T1000 (cell line): ENCODE measurements around the gene RMI2.
A peak's percentile ranks its signal among the peaks of the same experiment; 100 is the strongest.
"Not testable (repeated sequence)": the region's sequence is repeated elsewhere in the genome, so short reads cannot be mapped to it uniquely, and the experiment has no call there.

Source experiments
- DNase-seq: peaks from one replicate; lab custom pipeline; 2025; ENCODE audit warnings: mixed read lengths; lab: John Stamatoyannopoulos, UW

The RMI2 gene

DNA sequence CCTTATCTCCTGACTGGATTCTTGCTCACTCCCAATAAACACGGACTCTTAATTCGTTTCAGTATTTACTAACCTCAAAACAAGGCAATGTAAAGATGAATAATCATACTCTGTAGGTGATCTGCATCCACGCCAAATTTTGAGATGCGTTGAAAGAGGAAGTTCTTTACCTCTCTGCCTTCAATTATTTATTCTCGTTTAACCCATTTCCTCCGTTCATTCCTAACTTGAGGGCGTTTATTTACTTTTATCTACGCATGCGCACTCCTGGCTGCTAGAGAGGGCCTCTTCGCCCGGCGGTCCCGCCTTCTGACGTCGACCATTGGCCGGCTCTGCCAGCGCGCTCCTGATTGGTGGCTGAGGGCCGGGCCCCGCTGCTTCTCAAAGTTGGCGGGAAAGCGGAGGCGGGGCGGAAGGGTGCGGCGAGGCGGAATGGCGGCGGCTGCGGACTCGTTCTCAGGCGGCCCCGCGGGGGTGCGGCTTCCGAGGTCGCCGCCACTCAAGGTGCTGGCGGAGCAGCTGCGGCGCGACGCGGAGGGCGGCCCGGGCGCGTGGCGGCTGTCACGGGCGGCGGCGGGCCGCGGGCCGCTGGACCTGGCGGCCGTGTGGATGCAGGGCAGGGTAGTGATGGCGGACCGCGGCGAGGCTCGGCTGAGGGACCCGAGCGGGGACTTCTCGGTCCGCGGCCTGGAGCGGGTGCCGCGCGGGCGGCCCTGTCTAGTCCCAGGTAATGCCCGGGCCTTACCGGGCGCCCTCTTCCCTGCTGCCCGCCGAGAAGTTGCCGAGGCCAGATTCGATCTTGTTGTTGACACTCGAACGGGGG, at the start of gene RMI2:
TSS of gene RMI2 (plus strand) at position 420 of the 823 bp plus-strand sequence. CDS start at position 433, 13 bp downstream.
- DNase-seq: peak; percentile 92

DNA sequence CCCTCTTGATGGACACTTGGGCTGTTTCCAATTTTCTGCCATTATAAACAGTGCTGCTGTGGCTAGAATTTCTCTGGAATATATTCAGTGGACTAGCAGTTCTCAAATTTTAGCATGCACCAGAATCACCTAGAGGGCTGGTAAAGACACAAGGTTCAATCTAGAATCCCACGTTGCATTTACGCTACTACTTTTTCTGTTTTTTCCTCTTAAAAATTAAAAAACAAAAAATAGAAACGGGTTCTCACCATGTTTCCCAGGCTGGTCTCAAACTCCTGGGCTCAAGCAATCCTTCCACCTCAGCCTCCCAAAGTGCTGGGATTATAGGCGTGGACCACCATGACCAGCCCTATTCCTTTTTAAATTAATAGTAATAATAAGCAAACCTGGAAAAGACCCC, 49.6 kb upstream of the RMI2 start:
- no peak for DNase-seq

DNA sequence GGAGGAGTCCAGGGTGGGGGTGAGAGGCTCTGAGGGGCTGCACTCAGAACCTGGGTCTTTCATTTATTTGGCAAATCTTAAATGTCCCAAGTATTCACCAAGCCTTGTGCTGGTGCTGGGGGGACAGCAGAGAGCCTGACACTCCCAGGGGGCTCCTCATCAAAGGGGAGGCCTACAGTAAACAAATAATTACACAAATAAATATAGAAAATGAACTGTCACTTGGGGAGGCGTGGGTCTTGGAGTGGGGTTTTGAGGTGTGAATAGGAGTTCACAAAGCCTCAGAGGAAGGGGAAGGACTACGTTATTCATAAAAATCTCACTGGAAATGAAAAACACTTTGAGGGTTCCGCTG, 48.9 kb upstream of the RMI2 start:
- DNase-seq: no peak

DNA sequence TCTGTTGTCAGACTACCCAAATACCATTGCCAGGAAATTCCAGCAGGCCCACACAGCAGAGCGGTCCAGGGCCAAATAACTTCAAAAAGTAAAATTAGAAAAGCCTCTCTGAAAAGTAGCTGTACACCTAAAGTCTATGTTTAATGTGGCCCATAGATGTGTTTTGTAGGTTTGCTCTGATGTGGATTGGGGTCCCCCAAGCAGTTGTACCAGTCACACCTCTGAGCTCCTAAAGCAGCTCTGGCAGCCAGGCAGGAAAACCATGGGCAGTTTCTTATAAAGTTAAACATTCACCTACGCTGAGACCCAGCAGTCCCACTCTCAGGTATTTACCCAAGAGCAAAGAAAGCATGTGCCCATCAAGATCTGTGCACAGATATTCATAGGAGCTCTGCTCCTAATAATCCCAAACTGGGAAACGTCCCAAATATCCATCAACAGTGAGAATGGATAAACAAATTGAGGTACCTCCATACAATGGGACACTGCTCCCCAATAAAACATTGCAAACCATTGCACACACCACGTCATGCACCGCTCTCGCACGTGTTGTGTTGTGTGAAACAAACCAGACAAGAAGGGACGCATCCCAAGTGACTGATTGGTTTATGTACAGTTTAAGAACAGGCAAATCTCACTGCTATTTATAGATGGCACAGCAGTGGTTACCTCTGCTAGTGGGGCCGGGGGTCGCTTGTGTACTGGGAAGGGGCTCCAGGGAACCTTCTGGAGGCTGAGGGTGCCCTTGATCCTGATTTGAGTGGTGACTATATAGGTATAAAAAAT, 48.4 kb upstream of the RMI2 start:
- DNase-seq: no peak

- DNase-seq: no peak
Measured at GRCh38 chr16:11297492-11298142, 47.6 kb upstream of the RMI2 start.

DNA sequence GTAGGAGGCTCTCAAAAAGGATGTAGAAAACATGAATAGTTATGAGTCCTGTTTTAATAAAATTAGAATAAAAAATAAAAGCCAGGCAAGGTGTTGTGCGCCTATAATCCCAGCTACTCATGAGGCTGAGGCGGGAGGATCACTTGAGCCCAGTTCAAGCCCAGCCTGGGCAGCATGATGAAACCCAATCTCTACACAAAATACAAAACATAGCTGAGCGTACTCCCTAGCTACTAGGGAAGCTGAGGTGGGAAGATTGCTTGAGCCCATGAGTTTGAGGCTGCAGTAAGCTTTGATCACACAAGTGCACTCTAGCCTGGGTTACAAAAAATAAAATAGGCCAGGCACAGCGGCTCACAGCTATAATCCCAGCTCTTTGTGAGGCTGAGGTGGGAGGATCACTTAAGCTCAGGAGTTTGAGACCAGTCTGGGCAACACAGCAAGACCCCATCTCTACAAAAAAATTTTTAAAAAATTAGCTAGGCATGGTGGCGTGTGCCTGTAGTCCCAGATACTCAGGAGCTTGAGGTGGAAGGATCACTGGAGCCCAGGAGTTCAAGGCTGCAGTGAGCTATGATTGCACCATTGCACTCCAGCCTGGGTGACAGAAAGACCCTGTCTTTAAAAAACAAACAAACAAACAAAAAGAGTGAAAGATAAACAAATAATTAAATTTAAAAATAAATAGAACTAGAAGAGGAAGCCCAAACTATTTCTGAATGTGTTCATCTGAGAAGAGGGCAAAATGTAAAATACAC, 46.9 kb upstream of the RMI2 start:
- DNase-seq: no peak

- not testable (repeated sequence) for DNase-seq
Measured at GRCh38 chr16:11298950-11299547, 46.2 kb upstream of the RMI2 start.

GRCh38 chr16:11299865-11300559, 45.2 kb upstream of the RMI2 start:
- no peak for DNase-seq

DNA sequence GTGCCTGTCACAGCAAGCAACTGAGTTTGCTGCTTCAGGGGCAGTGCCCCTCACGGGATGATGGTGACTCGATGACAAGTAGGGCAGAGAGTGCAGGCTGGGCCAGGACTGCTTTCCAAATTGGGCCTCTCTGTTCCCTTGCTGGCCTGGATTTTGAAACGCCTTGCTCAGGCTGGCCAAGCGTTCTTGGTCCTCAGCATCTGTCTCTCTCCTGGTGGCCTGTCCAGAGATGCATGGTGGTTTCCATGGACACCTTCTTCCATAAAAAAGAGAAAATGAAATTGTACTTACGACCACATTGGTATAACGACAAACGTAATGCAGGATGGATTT, 44.7 kb upstream of the RMI2 start:
- DNase-seq: no peak

DNA sequence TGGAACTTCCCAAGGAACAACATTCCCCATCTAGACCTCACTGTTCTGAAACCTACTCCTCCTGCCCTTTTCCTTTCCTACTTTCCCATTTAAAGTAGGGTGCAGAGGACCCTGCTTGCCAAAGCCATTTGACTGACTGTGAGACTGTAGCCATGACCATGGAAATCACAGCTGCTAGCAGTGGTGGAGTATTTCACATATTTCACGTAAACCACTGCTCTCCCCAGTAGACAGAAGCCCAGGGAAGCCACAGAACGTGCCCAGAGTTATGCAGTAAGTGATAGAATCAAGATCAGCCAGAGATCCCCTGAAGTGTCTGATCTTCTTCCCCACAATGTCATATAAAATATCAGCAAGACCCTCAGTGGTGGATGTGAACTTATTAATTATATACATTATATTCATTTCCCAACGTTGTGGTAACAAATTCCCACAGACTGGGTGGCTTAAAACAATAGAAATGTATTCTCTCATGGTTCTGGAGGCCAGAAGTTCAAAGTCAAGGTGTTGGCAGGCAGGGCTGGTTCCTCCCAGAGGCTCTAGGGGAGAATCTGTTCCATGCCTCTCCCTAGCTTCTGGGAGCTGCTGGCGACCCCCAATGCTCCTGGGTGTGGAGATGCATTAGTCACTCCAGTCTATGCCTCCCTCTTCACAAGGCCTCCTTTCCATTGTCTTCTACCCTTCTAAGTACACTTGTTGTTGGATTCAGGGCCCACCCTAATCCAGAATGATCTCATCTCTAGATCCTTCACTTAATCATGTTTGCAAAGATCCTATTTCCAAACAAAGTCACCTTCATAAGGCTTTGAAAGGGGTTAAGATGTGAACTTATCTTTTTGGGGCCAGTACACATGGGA, 43.4 kb upstream of the RMI2 start:
- DNase-seq: no peak

DNA sequence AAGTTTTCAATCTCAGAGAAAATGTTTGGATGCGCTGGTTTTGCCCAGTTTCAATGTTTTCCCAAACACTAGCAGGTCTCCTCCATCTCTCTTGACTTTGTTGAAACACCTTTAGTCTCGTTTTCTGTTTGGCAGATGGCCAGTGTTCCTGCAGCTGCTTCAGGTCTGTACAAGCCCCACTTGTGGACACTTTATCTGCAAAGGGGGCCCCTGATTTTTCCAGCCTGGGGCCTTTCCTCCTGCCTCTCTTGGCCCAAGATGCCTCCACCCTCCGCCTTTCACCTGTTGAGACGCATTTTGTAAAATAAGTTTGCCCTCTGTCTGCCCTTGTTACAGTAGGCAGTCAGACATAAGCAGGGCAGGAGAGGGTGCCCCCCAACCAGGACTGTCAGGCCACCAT, 42.3 kb upstream of the RMI2 start:
- DNase-seq: no peak

DNA sequence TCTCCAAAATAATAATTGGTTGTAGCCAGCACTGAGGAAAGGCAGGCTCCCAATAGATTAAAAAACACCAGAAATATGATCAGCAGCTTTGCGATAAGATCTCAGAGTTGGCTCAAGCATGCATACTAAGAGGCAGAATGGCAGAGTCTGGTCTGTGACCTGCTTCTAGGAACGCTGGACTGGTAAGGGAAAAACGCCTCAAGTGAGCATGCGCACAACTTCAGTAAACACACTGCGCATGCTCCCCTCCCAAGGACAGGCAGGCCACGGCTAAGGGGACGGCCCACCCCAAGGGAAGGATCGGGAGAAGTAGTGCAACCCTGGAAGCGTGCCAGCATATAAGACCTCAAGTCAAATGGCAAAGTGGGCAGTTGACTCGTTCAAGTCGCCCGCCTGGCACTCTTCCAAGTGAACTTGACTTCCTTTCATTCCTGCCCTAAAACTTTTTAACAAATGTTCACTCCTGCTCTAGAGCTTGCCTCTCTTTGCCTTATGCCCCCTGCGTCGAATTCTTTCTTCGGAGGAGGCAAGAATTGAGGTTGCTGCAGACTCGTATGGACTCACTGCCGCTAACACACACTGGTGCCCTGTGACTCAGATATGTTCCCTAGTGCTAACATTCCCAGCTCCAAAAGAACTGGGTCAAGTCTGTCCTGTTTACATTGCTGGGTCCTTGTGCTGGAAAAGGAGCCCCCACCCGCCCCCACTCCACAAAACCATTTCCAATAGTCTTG, 41.7 kb upstream of the RMI2 start:
- no peak for DNase-seq

- no peak for DNase-seq
Measured at GRCh38 chr16:11306381-11306780, 38.9 kb upstream of the RMI2 start.

DNA sequence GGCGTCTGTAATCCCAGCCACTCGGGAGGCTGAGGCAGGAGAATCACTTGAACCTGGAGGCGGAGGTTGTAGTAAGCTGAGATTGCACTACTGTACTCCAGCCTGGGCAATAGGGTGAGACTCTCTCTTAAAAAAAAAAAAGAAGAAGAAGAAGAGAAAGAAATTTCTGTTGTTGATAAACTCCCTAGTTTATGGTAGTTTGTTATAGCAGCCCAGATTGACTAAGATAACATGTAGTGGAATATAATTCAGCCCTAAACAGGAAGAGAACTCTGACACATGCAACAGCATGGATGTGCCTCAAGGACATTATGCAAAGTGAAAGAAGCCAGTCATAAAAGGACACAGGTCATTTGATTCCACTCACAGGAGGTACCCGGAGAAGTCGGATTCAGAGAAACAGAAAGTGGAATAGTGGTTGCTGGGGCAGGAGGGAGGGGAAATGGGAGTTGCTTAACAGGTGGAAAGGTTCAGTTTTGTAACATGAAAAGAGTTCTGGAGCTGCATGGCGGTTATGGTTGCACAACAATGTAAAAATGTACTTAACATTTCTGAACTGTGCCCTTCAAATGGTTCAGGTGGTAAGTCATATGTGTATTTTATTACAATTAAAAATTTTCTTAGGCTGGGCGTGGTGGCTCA, 38.1 kb upstream of the RMI2 start:
- no peak for DNase-seq

DNA sequence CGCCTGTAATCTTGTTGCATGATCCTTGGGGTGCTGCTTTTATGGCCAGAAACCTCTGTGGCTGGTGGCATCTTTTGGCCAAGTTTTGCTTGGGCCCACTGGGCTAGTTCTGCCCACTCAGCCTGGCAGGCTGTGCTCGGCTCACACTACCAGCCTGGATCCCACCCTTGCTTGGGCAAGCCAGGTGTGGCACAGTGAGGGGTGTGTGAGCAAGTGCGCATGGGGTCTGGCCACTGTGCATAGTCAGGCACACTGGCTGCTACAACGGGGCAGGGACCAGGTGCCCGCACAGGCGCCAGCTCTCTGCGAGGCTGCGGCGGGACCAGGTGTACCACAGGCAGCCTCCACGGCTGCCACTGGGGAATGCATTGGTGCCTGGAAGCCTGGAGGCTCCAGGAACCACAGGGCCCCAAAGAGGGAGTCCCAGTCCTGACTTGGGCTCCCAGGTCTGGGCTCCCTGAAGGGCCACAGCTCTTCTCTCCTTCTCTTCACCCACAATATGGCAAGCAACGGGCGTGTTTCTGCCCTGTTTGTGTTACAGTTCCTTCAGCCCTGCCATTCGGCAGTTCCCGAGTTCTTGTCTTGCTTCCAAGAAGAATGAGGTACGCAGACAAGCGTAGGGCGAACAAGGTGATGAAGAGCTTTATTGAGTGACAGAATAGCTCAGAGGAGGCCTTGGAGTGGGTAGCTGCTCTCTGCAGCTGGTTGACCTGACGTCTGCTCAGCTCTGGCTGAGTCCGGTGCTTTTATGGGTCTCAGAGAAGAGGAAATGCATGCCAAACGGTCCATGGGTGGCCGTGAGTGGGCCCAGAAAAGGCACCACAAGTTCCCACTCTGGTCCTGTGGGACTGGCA, 37.4 kb upstream of the RMI2 start:
- DNase-seq: no peak

DNA sequence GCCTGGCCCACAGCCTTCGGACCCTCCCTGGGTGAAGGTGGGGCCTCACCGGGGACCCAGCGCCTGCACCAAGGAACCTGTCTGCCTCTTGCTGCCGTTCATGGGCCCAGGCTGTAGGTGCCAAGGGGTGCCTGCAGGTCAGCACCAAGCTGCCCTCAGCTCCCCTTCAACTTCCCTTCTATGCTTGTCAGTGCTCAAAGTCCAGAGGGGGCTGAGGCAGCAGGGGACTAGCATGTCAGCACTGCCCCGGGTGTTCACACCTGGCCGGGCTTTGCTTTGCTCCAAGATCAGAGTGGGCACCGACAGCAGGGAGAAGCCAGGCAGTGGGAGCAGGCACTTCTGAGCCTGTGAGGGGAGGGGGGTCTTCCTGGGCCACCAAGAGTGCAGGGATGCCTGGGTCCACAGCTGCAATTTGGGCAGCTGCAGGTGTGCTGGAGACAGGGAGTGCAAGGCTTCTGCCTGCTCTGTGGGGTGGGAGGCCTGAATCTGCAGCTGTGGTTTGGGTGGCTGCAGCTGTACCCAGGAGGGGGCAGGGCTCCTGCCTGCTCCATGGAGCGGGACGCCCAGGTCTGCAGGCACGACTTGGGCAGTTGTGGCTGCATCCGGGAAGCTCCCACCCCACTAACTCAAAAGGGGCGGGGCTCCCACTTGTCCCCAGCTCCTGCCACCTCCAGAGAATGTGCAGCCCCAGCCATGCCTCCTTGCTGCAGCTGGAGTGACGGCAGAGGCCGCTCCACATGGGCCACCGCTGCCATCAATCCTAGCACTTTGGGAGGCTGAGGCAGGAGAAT, 36.6 kb upstream of the RMI2 start:
- no peak for DNase-seq

DNA sequence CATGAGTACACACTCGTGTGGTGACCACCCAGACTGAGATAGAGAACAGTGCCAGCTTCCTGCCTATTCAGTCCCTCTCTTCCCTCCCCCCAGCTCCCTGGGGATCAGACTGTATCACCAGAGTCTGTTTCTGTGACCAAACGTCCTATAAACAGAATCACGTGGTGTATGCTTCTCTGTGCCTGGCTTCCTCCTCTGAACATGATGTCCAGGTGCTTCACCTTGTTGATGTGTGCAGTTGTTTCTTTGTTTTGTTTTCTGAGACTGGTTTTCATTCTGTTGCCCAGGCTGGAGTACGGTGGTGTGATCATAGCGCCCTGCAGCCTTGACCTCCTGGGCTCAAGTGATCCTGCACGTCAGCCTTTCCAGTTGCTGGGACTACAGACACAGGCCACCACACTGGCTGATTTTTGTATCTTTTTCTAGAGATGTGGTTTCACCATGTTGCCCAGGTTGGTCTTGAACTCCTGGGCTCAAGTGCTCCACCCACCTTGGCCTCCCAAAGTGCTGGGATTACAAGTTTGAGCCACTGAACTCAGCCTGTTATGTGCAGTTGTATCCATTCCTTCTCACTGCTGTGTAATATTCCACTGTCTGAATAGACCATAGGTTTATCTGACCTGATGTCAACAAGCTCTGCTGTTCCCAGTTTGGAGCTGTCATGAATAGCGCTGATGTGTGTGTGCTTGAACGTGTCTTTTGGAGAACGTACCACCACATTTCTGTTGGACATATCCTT, 35.2 kb upstream of the RMI2 start:
- no peak for DNase-seq
